ENCODE measurements around the gene RSU1.

The RSU1 gene

DNA sequence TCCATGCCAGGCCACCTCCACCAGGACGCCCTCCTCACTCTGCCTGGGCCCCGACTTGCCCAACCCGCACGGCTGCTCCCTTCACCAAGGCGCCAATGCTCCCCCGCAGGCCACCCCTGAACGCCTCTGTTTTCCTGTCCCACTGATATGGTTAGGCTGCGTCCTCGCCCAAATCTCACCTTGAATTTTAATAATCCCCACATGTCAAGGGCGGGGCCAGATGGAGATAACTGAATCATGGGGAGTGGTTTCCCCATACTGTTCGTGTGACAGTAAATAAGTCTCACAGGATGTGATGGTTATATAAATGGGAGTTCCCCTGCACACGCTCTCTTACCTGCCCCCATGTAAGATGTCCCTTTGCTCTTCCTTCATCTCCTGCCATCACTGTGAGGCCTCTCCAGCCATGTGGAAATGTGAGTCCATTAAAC lies 29.8 kb downstream of the RSU1 start:
- H3K4me2 ChIP-seq (ENCODE audit: low read length) = no peak overlapping the region
- no peaks in the 10 kb centered on the region for H3K79me2 ChIP-seq (ENCODE audit: low read length)
- no peak overlapping the region for H2AFZ ChIP-seq (ENCODE audit: low read depth, low read length)
- H3K27me3 ChIP-seq (ENCODE audit: low read depth, low read length) = no peaks in the 10 kb centered on the region
- H3K27ac ChIP-seq (ENCODE audit: low read length) = no peak overlapping the region
- no peak overlapping the region for H3K9ac ChIP-seq (ENCODE audit: low read length)
- TF ChIP-seq, protein P1, sequence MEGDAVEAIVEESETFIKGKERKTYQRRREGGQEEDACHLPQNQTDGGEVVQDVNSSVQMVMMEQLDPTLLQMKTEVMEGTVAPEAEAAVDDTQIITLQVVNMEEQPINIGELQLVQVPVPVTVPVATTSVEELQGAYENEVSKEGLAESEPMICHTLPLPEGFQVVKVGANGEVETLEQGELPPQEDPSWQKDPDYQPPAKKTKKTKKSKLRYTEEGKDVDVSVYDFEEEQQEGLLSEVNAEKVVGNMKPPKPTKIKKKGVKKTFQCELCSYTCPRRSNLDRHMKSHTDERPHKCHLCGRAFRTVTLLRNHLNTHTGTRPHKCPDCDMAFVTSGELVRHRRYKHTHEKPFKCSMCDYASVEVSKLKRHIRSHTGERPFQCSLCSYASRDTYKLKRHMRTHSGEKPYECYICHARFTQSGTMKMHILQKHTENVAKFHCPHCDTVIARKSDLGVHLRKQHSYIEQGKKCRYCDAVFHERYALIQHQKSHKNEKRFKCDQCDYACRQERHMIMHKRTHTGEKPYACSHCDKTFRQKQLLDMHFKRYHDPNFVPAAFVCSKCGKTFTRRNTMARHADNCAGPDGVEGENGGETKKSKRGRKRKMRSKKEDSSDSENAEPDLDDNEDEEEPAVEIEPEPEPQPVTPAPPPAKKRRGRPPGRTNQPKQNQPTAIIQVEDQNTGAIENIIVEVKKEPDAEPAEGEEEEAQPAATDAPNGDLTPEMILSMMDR (IDR thresholded peaks at IDR 0.05; ENCODE audit: low read depth, low read length) = no peak
- TF ChIP-seq EZH2phosphoT487 (IDR thresholded peaks at IDR 0.05; ENCODE audit: low read depth) = no peak
- H3K4me3 ChIP-seq (ENCODE audit: low read length) = no peak overlapping the region
- H3K4me1 ChIP-seq (ENCODE audit: low read length) = no peaks in the 10 kb centered on the region
- H4K20me1 ChIP-seq (ENCODE audit: insufficient read depth, low read length) = no peaks in the 10 kb centered on the region
- no peaks in the 10 kb centered on the region for H3K9me3 ChIP-seq (ENCODE audit: insufficient read depth, low read length)
- H3K36me3 ChIP-seq (replicated peaks; ENCODE audit: low read depth, low read length) = no peaks in the 10 kb centered on the region

DNA sequence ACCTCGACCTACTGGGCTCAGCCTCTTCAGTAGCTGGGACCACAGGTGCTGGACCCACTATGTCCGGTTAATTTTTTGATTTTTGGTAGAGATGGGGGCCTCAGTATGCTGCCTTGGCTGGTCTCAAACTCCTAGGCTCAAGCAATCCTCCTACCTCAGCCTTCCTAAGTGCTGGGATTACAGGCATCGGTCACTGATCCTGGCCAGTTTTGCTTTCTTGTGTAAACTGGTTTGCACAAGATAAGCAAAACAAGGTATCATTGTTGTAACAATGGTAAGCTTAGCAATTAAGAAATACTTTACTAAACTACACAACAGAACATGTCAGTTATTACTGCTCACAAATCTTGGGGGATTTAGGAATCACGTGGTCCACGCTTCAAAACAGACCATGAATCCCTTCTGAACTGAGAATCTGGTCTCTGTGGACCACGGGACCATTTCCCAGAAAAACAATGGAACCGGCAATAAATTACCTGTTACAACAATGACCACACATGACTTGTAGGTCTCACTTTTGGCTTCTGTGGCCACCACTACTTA lies 36.8 kb downstream of the RSU1 start:
- H3K4me2 ChIP-seq (ENCODE audit: low read length) = no peak overlapping the region
- no peak overlapping the region for H3K27ac ChIP-seq (ENCODE audit: low read length)
- TF ChIP-seq EZH2phosphoT487 (IDR thresholded peaks at IDR 0.05; ENCODE audit: low read depth) = no peak
- TF ChIP-seq, protein P1 (IDR thresholded peaks at IDR 0.05; ENCODE audit: low read depth, low read length) = no peak

DNA sequence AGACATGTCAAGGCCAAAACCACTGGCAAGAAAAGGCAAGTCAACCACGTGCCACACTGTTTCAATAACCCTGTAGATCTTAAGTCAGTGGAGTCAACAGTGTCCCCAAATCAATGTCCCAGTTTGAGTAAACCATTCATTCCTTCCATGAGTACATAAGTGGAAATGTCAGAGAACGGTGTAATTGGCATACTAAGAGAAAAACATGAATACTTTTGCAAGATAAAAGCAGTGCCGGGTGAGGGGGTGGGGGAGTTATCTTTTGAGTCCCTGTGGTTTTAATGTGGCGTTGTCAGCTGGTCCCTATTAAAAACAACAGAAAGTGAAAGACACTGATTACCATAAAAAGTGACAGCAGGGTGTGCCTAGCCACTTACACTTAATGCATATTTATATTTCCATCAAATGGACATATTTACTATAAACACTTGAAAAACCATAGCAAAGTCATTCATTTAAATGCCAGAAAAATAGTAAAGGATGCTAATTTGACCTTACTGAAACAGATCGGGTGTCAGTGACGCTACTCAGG lies 37.8 kb downstream of the RSU1 start:
- Histone ChIP-seq H2AFZ (ENCODE audit: low read depth, low read length) (no peak overlapping the region), H3K4me1 (ENCODE audit: low read length) (peaks cover 6% of the 10 kb centered on the region; the same call in 1 of the 2 replicates), H3K27me3 (ENCODE audit: low read depth, low read length) (no peaks in the 10 kb centered on the region), H3K36me3 (replicated peaks; ENCODE audit: low read depth, low read length) (no peaks in the 10 kb centered on the region), H3K9ac (ENCODE audit: low read length) (no peak overlapping the region), H4K20me1 (ENCODE audit: insufficient read depth, low read length) (no peaks in the 10 kb centered on the region), H3K27ac (ENCODE audit: low read length) (no peak overlapping the region), H3K4me2 (ENCODE audit: low read length) (no peak overlapping the region), H3K79me2 (ENCODE audit: low read length) (no peaks in the 10 kb centered on the region), H3K9me3 (ENCODE audit: insufficient read depth, low read length) (no peaks in the 10 kb centered on the region), H3K4me3 (ENCODE audit: low read length) (no peak overlapping the region)
- TF ChIP-seq EZH2phosphoT487 (IDR thresholded peaks at IDR 0.05; ENCODE audit: low read depth) = no peak
- TF ChIP-seq, protein P1 (IDR thresholded peaks at IDR 0.05; ENCODE audit: low read depth, low read length) = no peak

More for the DNA sequence above, 36.8 kb downstream of the RSU1 start:
- Histone ChIP-seq H3K79me2 (ENCODE audit: low read length) (no peaks in the 10 kb centered on the region), H4K20me1 (ENCODE audit: insufficient read depth, low read length) (no peaks in the 10 kb centered on the region), H3K9me3 (ENCODE audit: insufficient read depth, low read length) (no peaks in the 10 kb centered on the region), H2AFZ (ENCODE audit: low read depth, low read length) (no peak overlapping the region), H3K36me3 (replicated peaks; ENCODE audit: low read depth, low read length) (no peaks in the 10 kb centered on the region), H3K9ac (ENCODE audit: low read length) (no peak overlapping the region), H3K4me3 (ENCODE audit: low read length) (no peak overlapping the region), H3K4me1 (ENCODE audit: low read length) (peaks cover 6% of the 10 kb centered on the region; the same call in 1 of the 2 replicates), H3K27me3 (ENCODE audit: low read depth, low read length) (no peaks in the 10 kb centered on the region)

DNA sequence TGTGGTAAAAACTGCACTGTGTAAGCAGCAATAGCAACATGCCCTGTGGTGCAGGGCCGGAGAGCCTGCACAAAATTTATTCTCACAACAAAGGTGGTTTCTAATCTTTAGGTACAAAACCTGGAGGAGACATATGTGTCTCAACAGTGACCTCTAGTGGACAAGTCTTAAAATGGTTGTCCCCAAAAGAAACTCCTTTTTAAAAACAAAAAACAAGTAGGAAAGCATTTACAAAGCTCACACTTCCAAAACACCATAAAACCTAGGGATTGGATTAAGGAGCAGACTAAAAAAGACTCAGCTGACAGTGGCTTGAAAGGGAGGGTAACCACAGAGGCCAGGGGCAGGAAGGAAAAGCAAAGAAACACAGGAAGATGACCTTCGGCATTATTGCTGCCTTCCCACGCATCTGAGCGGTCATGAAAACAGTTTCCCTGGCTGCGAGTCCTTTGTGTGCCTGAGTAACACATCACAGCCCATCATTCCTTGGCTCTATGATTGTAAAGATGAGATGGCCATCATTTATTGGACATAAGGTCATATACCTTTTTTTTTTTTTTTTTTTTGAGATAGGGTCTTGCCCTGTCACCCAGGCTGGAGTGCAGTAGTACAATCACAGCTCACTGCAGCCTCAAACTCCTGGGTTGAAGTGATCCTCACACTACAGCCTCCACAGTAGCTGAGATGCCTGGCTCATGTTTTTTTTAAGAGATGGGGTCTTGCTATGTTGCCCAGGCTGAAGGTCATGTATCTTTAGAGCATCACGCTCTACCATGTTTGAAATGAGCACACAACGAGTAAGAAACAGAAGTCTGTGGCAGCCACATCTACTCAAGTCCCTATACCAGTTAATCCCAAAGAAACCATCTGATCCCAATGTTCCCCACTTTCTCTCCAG lies 39.5 kb downstream of the RSU1 start:
- H3K9me3 ChIP-seq (ENCODE audit: insufficient read depth, low read length) = no peaks in the 10 kb centered on the region
- H3K4me3 ChIP-seq (ENCODE audit: low read length) = no peak overlapping the region
- no peaks in the 10 kb centered on the region for H3K27me3 ChIP-seq (ENCODE audit: low read depth, low read length)
- no peak overlapping the region for H3K4me2 ChIP-seq (ENCODE audit: low read length)
- H2AFZ ChIP-seq (ENCODE audit: low read depth, low read length) = no peak overlapping the region
- no peak for TF ChIP-seq EZH2phosphoT487 (IDR thresholded peaks at IDR 0.05; ENCODE audit: low read depth)
- TF ChIP-seq, protein P1 (IDR thresholded peaks at IDR 0.05; ENCODE audit: low read depth, low read length) = peak; percentile 60
- H3K79me2 ChIP-seq (ENCODE audit: low read length) = no peaks in the 10 kb centered on the region
- no peak overlapping the region for H3K27ac ChIP-seq (ENCODE audit: low read length)
- H3K36me3 ChIP-seq (replicated peaks; ENCODE audit: low read depth, low read length) = no peaks in the 10 kb centered on the region
- no peaks in the 10 kb centered on the region for H4K20me1 ChIP-seq (ENCODE audit: insufficient read depth, low read length)
- peaks cover 6% of the 10 kb centered on the region; the same call in 1 of the 2 replicates for H3K4me1 ChIP-seq (ENCODE audit: low read length)
- no peak overlapping the region for H3K9ac ChIP-seq (ENCODE audit: low read length)
